HG02623 (cell line): Measurements from ENCODE around the gene BAD.

ENCODE experiments used
- ATAC-seq: cut with Tn5 transposase; IDR thresholded peaks from one replicate; pipeline ENCODE4 v1.9.1; 2021; ENCODE audit warnings: moderate library complexity; ENCODE audit not compliant: unreplicated experiment

Gene BAD

GRCh38 chr11:64297699-64298358 is 13.4 kb upstream of the BAD start:
- no peak for ATAC-seq

GRCh38 chr11:64296830-64297698 is 12.6 kb upstream of the BAD start:
- no peak for ATAC-seq

- ATAC-seq: no peak
These were observed 11.8 kb upstream of the BAD start for GRCh38 chr11:64296236-64296635.

GRCh38 chr11:64295760-64296159 is 11.3 kb upstream of the BAD start:
- ATAC-seq: no peak

GRCh38 chr11:64294774-64295173 is 10.3 kb upstream of the BAD start:
- no peak for ATAC-seq

GRCh38 chr11:64292460-64293254 is 8.2 kb upstream of the BAD start:
- ATAC-seq: no peak

- no peak for ATAC-seq
These were observed 7.4 kb upstream of the BAD start for GRCh38 chr11:64291752-64292459.

GRCh38 chr11:64291262-64291751 is 6.8 kb upstream of the BAD start, which contains the start of gene KCNK4:
TSS of gene KCNK4 (plus strand) at chr11:64291302. CDS start at chr11:64293019, 1,717 bp downstream.
- no peak for ATAC-seq

GRCh38 chr11:64290352-64291261 is 6.1 kb upstream of the BAD start:
- no peak for ATAC-seq

- no peak for ATAC-seq
These were observed 4.6 kb upstream of the BAD start for GRCh38 chr11:64289002-64289564.

- no peak for ATAC-seq
These were observed 3.9 kb upstream of the BAD start for GRCh38 chr11:64288353-64288750.

GRCh38 chr11:64287676-64288352 is 3.3 kb upstream of the BAD start:
- ATAC-seq: no peak

GRCh38 chr11:64286801-64287159 is 2.3 kb upstream of the BAD start:
- ATAC-seq: no peak

- no peak for ATAC-seq
These were observed 1.7 kb upstream of the BAD start for GRCh38 chr11:64285885-64286800.

- ATAC-seq: peak; percentile 50
These were observed 758 bp upstream of the BAD start, which contains the start of gene GPR137 for GRCh38 chr11:64284962-64285884. TSS of gene GPR137 (plus strand) at chr11:64285848. CDS start at chr11:64286525, 677 bp downstream.

GRCh38 chr11:64283092-64283491 is 1.4 kb downstream of the BAD start:
- no peak for ATAC-seq
